ENCODE measurements around the gene TMEM163. TPM values are rescaled to one million over a fixed set of nuclear protein-coding genes. Genes with fewer than 3 reads are reported as not detected.
"Not testable (repeated sequence)": the region's sequence is repeated elsewhere in the genome, so short reads cannot be mapped to it uniquely, and the experiment has no call there.

Gene TMEM163
- total RNA-seq, 1 donor from 2014 or later: not detected

DNA sequence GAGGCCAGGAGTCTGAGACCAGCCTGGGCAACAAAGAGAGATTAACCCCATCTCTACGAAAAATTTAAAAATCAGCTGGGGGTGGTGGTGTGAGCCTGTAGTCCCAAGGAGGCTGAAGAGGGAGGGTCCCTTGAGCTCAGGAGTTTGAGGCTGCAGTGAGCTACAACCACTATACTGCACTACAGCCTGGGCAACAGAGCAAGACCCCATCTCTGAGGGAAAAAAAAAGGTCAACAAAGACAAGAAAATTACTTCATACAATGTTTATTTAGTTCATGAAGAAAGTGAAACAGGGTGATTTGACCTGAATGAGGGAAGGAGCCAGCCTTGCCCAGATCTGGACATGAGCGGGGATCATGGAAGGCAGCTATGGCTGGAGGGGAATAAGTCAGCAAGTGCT is 59.1 kb downstream of the TMEM163 start:
- Mint-ChIP-seq H3K27ac (ENCODE audit: unreplicated experiment) (no peak overlapping the region), H3K27me3 (ENCODE audit: unreplicated experiment) (no peaks in the 10 kb centered on the region), H3K36me3 (ENCODE audit: unreplicated experiment) (no peaks in the 10 kb centered on the region), H3K4me1 (ENCODE audit: unreplicated experiment) (no peaks in the 10 kb centered on the region), H3K4me3 (ENCODE audit: unreplicated experiment) (no peak overlapping the region), H3K9me3 (ENCODE audit: unreplicated experiment) (no peaks in the 10 kb centered on the region)
- DNase-seq (ENCODE audit: extremely low spot score, unreplicated experiment): peak; percentile 48
- TF ChIP-seq, protein P1, sequence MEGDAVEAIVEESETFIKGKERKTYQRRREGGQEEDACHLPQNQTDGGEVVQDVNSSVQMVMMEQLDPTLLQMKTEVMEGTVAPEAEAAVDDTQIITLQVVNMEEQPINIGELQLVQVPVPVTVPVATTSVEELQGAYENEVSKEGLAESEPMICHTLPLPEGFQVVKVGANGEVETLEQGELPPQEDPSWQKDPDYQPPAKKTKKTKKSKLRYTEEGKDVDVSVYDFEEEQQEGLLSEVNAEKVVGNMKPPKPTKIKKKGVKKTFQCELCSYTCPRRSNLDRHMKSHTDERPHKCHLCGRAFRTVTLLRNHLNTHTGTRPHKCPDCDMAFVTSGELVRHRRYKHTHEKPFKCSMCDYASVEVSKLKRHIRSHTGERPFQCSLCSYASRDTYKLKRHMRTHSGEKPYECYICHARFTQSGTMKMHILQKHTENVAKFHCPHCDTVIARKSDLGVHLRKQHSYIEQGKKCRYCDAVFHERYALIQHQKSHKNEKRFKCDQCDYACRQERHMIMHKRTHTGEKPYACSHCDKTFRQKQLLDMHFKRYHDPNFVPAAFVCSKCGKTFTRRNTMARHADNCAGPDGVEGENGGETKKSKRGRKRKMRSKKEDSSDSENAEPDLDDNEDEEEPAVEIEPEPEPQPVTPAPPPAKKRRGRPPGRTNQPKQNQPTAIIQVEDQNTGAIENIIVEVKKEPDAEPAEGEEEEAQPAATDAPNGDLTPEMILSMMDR (IDR thresholded peaks at IDR 0.05): no peak

DNA sequence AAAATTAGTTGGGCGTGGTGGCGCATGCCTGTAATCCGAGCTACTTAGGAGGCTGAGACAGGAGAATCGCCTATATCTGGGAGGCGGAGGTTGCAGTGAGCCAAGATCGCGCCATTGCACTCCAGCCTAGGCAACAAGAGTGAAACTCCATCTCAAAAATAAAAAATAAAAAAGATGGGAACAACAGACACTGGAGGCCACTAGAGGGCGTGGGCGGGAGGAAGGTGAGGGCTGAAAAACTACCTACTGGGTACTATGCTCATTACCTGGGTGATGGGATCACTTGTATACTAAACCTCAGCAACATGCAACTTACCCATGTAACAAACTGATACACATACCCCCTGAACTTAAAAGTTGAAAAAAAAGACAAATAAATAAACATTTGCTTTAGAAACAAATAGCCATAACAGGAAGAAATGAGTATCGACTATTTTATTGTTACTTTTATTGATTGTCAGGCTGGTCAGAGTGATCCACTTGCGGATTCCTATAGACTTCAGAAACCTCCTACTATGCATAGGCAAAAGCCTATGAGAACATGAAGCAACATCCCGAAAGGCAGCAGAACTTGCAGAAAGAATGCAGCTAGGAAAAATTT is 61.0 kb downstream of the TMEM163 start:
- peak; percentile 34 for DNase-seq (ENCODE audit: extremely low spot score, unreplicated experiment)
- no peaks in the 10 kb centered on the region for H3K36me3 Mint-ChIP-seq (ENCODE audit: unreplicated experiment)
- H3K27me3 Mint-ChIP-seq (ENCODE audit: unreplicated experiment): no peaks in the 10 kb centered on the region
- no peak overlapping the region for H3K4me3 Mint-ChIP-seq (ENCODE audit: unreplicated experiment)
- no peak overlapping the region for H3K27ac Mint-ChIP-seq (ENCODE audit: unreplicated experiment)
- H3K4me1 Mint-ChIP-seq (ENCODE audit: unreplicated experiment): no peaks in the 10 kb centered on the region
- TF ChIP-seq, protein P1 (IDR thresholded peaks at IDR 0.05): peak; percentile 17
- no peaks in the 10 kb centered on the region for H3K9me3 Mint-ChIP-seq (ENCODE audit: unreplicated experiment)

DNA sequence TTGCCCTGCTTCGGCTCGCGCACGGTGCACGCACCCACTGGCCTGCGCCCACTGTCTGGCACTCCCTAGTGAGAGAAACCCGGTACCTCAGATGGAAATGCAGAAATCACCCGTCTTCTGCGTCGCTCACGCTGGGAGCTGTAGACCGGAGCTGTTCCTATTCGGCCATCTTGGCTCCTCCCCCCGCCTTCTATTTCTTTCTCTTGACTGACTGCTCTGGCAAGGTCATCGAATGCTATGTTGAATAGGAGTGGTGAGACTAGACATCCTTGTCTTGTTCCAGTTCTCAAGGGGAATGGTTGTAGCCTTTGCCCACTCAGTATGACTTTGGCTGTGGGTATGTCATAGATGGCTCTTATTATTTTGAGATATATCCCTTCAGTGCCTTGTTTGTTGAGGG is 62.4 kb downstream of the TMEM163 start:
- H3K36me3 Mint-ChIP-seq (ENCODE audit: unreplicated experiment); H3K27ac Mint-ChIP-seq (ENCODE audit: unreplicated experiment); H3K27me3 Mint-ChIP-seq (ENCODE audit: unreplicated experiment); H3K9me3 Mint-ChIP-seq (ENCODE audit: unreplicated experiment); H3K4me1 Mint-ChIP-seq (ENCODE audit: unreplicated experiment); H3K4me3 Mint-ChIP-seq (ENCODE audit: unreplicated experiment): not testable (repeated sequence)
- peak; percentile 44 for DNase-seq (ENCODE audit: extremely low spot score, unreplicated experiment)

DNA sequence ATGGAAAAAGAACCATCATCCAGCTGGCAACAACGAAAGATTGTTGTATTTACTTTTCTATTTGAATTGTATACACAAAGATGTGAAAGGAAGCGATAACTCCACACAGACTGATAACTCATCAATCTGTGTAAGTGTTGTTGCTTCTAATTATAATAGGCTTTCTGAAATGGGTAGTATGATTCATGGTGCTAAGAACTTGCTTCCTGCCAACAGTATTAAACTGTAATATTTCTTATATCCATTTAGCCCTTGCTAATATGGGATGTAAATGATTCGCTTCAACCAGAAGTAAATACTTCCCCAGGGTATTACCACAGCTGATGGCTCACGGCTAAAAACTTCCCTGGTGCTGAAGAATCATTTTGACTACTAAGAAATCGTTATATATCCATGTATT is 70.2 kb downstream of the TMEM163 start:
- H3K27ac Mint-ChIP-seq (ENCODE audit: unreplicated experiment): no peak overlapping the region

DNA sequence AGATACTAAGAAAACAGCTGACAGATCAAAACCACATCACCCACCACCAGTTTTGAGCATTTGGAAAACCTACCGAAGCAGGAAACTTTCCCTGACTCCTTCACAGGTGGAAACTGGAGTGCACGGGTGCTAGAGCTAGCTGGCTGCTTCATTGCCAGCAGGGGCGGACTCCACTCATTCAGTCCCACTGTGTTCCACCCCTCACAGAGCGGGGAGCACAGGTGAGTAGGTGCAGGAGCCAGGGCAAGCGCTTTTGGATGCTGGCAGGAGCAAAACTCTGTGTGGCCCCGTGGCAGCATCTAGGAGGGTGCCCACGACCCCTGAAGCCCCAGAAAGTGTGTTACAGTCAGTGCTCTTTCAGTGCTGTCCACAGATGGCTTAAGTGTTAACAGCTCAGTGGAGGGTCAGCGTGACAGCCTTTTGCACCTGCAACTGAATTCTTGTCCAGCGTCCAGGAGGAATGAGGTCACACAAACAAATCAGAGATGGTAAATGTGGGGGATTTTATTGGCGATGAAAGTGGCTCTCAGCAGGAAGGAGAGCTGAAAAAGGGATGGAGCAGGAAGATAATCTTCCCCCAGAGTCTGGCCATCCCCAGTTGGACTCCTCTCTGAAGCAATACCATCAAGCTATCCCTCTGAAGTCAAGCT is 71.1 kb downstream of the TMEM163 start:
- no peaks in the 10 kb centered on the region for H3K4me1 Mint-ChIP-seq (ENCODE audit: unreplicated experiment)
- peak; percentile 80 for DNase-seq (ENCODE audit: extremely low spot score, unreplicated experiment)
- no peak overlapping the region for H3K27ac Mint-ChIP-seq (ENCODE audit: unreplicated experiment)
- no peak overlapping the region for H3K4me3 Mint-ChIP-seq (ENCODE audit: unreplicated experiment)
- TF ChIP-seq, protein P1 (IDR thresholded peaks at IDR 0.05): no peak
- H3K27me3 Mint-ChIP-seq (ENCODE audit: unreplicated experiment): no peaks in the 10 kb centered on the region
- H3K9me3 Mint-ChIP-seq (ENCODE audit: unreplicated experiment): no peaks in the 10 kb centered on the region
- no peaks in the 10 kb centered on the region for H3K36me3 Mint-ChIP-seq (ENCODE audit: unreplicated experiment)

More for the DNA sequence above, 70.2 kb downstream of the TMEM163 start:
- no peaks in the 10 kb centered on the region for H3K9me3 Mint-ChIP-seq (ENCODE audit: unreplicated experiment)
- no peak for DNase-seq (ENCODE audit: extremely low spot score, unreplicated experiment)
- H3K4me1 Mint-ChIP-seq (ENCODE audit: unreplicated experiment): no peaks in the 10 kb centered on the region
- TF ChIP-seq, protein P1 (IDR thresholded peaks at IDR 0.05): no peak
- H3K36me3 Mint-ChIP-seq (ENCODE audit: unreplicated experiment): no peaks in the 10 kb centered on the region
- H3K27me3 Mint-ChIP-seq (ENCODE audit: unreplicated experiment): no peaks in the 10 kb centered on the region
- no peak overlapping the region for H3K4me3 Mint-ChIP-seq (ENCODE audit: unreplicated experiment)
